GM12892 (cell line): ENCODE data around the gene MTMR2.

Source experiments
- DNase-seq: peaks from one replicate; pipeline ENCODE4 v3.0.0; 2011; ENCODE audit not compliant: insufficient read length
- FAIRE-seq: peaks from 2 replicates; lab custom pipeline; 2011; peaks lifted over from hg19 to GRCh38; lab: Jason Lieb, UNC
- POLR2A ChIP-seq: IDR thresholded peaks from 2 replicates; pipeline ENCODE4 v1.6.1; 2011; ENCODE audit warnings: low read depth, low read length, control low read depth
- POLR2AphosphoS5 ChIP-seq: IDR thresholded peaks from 2 replicates; pipeline ENCODE4 v1.6.1; 2011; ENCODE audit warnings: low read depth, low read length, control low read depth
- TAF1 ChIP-seq: IDR thresholded peaks from 2 replicates; pipeline ENCODE4 v1.6.1; 2011; ENCODE audit warnings: low read depth, mild to moderate bottlenecking, control low read depth, low read length, borderline replicate concordance

MTMR2 gene

DNA sequence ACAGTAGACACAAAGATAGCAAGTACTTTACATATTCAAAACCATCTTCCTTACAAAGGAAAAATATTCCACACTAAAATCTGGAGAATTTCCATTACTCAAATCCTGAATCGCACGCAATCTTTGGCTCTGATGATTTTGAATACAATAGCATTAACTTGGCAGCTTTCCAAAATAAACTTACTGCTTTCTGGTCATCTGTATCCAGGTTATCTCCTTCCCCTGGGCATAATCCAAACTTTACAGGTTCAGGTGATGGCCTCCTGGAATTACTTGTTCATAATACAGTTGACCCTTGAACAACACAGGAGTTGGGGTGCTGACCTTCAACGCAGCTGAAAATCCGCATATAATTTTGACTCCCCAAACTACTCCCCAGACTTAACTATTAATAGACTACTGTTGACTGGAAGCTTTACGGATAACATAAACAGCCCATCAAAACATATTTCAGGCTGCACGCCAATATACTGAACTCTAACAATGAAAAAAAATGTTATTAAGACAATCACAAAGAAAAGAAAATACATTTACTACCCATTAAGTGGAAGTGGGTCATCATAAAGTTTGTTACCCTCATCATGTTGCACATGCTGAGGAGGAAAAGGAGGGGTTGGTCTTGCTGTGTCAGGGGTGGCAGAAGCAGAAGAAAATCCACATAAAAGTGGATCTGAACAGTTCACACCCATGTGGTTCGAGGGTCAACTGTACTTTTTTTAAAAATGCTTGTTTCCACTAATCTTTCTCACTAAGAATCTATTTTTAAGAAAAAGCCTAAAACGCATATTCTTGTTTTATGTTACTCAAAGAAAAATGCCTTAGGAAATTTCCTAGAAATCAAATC lies 6.5 kb downstream of the MTMR2 start:
- FAIRE-seq, result no peak
- TF ChIP-seq POLR2A, result no peak
- DNase-seq, result no peak

DNA sequence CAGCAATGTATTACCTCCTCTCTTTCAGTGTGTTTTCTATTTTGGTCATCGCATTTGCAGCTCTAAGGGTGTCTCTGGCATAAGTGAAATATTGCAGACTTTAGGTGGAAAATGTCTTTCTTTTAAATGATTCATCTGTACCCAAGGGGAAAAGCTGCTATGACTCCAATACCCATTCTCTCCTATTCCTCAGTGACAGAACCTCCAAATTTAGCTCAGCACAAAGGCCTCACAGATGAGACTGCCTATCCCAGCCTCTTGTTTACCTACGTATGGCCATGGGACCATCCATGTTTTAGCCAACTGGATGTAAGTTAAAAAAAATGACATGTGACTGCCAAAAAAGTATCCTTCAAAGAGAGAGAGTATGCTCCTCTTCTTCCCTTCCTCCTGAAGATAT lies 7.9 kb downstream of the MTMR2 start:
- no peak for FAIRE-seq
- no peak for DNase-seq
- TF ChIP-seq POLR2A (no peak), POLR2AphosphoS5 (no peak), TAF1 (no peak)

DNA sequence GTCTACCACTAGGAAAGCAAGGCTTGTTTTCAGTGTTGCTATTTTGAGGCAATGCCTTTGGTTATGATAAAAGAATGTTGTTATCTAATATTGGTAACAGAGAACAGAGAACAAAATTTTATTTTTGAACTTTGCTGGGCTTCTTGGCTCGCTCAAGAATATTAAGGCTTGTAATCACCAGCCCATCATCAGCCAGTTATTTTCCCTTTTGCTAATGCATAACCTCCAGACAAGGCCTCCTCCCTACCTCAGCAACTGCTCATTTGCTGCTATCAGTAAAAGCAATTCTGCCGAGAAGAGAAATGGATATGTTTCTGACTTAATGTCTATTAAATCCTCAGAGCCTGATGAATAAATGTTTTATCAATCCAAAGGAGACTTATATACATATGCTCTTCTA lies 8.9 kb downstream of the MTMR2 start:
- FAIRE-seq, result no peak
- no peak for TF ChIP-seq POLR2AphosphoS5
- DNase-seq, result no peak

DNA sequence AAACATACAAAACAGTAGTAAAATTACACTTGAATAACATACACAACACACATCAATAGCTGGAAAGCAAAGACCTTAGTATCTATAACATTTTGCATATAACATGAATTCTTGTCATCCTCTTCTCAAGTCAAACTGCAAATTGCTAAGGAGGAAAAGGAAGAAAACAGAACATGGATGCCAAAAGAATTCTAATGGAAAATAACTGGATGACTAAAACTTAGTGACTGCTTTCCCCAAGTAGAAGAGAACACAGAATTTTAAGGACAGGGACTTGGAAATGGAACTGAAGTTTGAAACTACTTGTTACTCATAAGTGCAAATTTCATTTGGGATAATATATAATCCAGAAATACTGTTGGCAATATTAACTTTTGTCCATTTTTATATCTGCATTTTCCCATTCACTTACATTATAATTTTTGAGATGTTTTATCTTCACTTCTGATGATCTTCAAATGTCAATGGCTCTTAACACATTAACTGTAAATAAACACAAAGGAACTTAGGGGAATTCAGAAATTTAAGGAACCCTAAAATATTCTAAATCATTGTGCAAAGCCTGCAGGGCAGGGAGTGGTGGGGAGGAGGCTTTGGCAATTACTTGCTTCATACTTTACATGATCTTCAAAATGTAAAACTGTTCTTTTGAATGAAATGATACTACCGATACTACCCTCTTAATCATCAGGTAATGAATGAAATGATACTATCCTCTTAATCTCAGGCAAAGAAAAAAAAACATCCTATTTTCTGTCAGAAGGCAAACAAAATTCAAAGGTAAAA lies 9.9 kb downstream of the MTMR2 start:
- no peak for DNase-seq
- no peak for FAIRE-seq
- TF ChIP-seq POLR2A (no peak), TAF1 (no peak), POLR2AphosphoS5 (no peak)

DNA sequence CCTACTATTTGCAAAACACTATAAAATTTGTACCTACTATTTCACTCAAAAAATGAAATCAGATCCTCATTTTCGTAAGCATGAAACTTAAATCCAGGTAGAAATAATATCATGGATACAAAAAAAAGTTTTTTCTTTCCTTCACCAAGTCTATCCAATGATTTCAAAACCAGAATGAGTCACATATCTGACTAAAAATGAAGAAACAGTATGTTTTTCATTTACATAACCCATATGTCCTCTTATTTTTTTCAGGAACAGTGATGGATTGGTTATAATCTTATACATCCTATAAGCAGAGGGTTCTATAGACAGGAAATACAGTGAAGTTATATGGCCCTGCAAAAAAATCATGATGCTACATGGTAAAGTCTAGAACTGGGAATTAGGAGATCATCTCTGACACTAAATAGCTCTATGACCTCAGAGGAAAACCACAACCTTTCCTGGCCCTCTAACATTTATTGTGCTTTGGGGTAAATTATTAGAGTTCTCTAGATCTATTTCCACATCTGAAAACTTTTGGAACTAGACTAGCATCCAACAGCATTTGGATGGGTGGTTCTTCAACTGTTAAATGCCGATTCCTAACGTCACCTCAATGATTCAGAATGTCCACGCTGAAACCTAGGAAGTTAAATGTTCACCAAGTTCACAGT lies 10.9 kb downstream of the MTMR2 start:
- no peak for TF ChIP-seq POLR2AphosphoS5
- no peak for TF ChIP-seq TAF1
- no peak for TF ChIP-seq POLR2A
- FAIRE-seq, result no peak
- no peak for DNase-seq

DNA sequence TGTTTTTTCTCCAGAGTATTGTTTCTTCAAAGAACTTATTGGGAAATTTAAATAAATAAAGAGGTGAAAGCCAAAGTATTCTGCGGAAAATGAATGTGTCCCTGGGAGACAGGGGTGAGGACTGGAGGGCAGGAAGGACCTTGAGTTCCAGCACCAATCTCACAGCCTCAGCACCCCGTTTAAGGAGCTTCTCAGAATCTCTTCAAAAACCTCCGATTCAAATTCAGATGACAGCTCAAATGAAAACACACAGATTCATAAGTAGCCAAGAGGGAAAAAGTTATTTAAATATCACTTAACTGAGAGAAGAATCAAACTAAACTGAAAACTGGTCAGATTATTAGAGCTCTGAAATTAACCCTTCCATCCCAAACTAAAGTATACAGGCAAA lies 12.5 kb downstream of the MTMR2 start:
- TF ChIP-seq POLR2AphosphoS5, result no peak
- TF ChIP-seq POLR2A, result no peak
- TF ChIP-seq TAF1, result no peak
- no peak for DNase-seq
- FAIRE-seq, result no peak

DNA sequence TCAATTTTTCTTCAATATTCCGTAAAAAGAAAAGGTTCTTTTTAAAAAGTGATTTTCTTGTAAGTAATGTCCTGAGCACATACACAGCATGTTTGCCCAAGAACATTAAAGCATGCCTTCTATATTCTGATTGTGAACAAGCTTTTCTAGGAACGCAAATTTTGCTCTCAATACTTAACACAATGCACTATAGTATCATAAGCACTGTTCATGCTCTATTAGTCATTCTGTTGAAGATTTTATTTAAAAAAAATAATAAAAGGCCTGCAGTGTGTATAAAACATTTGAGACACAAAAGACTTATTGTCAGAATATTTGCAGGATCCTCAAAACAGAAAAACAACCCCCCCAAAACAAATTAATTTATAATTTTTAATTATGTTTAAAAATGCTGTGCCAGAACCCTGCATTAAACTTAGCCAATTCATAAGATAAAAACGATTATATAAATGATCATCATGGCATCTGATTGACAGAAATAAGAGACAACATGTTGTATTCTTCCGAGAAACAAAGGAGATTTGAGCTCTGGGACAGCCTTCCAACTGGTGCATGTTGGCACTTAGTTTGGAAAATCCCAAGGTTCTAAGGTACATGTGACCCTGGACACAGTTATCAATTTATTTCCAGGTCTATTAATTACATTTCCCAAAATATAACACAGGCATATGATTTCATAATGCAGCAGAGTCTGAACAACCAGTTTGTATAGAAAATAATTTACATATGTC lies 13.1 kb downstream of the MTMR2 start:
- FAIRE-seq, result no peak
- no peak for TF ChIP-seq POLR2A
- TF ChIP-seq TAF1, result no peak
- TF ChIP-seq POLR2AphosphoS5, result no peak
- no peak for DNase-seq

DNA sequence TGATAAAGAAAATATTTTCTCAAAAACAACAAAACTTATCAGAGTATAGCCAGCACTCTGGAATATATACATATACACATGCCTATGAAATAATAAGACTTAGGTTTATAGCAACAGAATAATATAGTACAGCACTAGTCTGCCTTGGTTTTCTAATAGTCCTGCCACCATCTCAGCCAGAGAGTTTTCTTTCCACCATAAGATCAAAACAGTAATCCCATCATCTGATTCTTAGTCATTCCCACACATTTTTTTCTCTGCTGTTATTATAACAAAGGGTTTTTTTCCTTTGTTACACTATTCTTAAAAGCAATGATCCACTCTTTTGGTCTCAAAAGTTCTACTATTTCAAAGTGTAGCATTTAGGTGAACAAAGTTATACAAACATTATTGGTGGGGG lies 15.1 kb downstream of the MTMR2 start:
- no peak for TF ChIP-seq POLR2A
- no peak for TF ChIP-seq POLR2AphosphoS5
- no peak for TF ChIP-seq TAF1
- FAIRE-seq (no peak), DNase-seq (no peak)

DNA sequence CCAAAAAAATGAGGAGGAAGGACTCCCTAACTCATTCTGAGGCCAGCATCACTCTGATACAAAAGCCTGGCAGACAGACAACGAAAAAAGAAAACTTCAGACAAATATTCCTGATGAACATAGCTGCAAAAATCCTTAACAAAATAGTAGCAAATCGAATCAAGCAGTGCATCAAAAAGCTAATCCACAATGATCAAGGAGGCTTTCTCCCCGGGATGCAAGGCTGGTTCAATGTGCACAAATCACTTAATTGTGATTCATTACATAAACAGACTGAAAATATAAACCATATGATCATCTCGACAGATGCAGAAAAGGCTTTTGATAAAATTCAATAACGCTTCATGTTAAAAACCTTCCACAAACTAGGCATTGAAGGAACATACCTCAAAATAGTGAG lies 16.4 kb downstream of the MTMR2 start:
- TF ChIP-seq POLR2A (no peak), POLR2AphosphoS5 (no peak), TAF1 (no peak)
- DNase-seq (no peak), FAIRE-seq (peak; percentile 40)

DNA sequence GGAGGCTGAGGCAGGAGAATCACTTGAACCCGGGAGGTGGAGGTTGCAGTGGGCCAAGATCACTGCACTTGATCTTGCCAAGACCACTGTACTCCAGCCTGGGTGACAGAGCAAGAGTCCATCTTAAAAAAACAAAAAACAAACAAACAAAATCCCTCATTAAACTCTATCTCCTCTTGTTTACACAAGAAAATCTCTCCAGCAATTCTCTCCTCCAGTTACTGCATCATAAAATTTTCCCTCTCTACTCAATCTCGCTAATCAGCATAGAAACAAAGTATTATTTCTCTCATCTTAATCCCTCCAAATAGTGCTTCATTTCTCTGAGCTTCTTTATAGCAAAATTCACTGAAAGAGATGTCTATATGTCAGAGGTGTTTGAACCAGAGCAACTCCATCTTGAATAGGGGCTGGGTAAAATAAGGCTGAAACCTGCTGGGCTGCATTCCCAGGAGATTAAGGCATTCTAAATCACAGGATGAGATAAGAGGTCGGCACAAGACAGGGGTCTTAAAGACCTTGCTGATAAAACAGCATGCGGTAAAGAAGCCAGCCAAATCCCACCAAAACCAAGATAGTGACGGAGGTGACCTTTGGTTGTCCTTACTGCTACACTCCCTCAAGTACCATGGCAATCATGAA lies 19.8 kb downstream of the MTMR2 start:
- FAIRE-seq (no peak), DNase-seq (no peak)
- TF ChIP-seq TAF1, result no peak
- TF ChIP-seq POLR2AphosphoS5, result no peak
- no peak for TF ChIP-seq POLR2A

DNA sequence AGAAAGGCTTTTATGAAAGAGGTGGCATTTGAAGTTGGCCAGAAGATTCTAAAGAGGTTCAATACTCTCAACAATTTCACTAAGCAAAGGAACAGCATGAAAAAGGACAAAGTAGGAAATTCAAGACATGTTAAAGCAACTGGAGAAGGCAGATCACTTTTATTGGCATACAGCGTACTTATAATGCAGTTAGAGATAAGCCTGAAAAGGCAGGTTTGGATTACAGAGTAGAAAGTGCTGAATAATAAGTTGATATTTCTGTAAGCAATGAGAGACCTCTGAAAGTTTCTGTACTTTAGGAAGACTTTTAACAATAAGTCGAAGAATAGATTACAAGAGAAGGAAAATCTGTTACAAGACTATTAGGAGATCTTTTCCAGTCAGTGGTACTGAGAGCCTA lies 25.1 kb downstream of the MTMR2 start:
- DNase-seq, result no peak
- TF ChIP-seq POLR2AphosphoS5 (no peak), TAF1 (no peak), POLR2A (no peak)
- FAIRE-seq, result no peak

DNA sequence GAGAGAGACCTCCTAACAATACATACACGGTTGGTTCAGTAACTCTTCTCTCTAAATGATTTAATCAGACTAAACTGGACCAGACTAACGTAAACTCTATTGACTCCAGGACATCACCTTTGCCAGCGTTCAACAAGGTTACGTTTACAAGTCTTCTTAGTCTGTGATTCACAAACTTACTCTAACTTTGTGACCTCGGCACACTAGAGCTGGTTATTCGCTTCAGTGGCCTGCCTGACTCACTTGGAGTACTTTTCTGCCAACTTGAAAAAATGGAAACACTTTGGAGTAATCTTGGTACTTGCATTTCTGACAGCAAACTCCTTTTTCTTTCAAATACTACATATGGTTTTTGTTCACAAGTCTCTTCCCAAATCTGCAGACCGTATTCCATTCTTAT lies 26.2 kb downstream of the MTMR2 start:
- DNase-seq (no peak), FAIRE-seq (peak; percentile 72)
- TF ChIP-seq POLR2A, result no peak
- TF ChIP-seq POLR2AphosphoS5, result no peak
- TF ChIP-seq TAF1, result no peak
